Astrocyte (in vitro differentiated cells and primary cell): ENCODE measurements around the gene ESYT1.

Experiments
- CTCF ChIP-seq: IDR thresholded peaks from 2 replicates; pipeline ENCODE4 v1.5.1; 2011; ENCODE audit warnings: low read depth, mild to moderate bottlenecking, inconsistent platforms, low read length, moderate library complexity; ENCODE audit not compliant: insufficient read depth
- EZH2 ChIP-seq: IDR thresholded peaks from 2 replicates; pipeline ENCODE4 v1.6.1; 2012; ENCODE audit warnings: mild to moderate bottlenecking, low read length, inconsistent platforms; ENCODE audit not compliant: insufficient read depth

DNA sequence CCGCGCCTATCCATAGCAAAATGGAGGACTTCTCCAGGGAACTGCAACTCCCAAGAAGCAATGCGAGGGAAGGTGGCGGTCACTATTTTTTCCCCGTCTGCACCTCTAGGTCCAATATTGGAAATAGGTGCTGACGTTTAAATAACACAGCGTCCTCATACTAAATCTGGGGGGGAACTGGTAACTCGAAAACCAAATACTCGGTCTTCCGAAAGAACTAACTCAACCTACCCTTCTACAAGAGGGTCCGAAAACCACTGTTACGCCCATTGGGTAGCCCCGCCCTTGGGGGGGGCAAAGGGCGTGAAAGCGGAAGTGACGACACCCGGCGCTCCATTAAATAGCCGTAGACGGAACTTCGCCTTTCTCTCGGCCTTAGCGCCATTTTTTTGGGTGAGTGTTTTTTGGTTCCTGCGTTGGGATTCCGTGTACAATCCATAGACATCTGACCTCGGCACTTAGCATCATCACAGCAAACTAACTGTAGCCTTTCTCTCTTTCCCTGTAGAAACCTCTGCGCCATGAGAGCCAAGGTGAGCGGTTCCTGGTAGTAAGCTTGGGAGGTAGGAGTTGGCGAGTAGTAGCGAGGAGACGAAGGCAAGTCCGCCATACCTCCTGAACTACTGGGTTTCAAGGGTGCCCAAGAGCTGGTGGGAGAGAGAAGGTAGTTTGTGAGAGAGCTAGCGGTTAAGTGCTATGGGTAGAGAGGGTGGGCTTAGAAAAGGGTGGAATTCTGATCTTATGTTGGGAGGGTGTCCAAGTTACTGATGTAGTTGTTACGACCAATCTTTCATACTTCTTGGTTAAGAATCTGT, 11.6 kb upstream of the ESYT1 start, which contains the start of gene RPL41:
- no peak for TF ChIP-seq CTCF
- TF ChIP-seq EZH2 = no peak
